Activated naive CD4-positive, alpha-beta T cell treated with anti-CD3 and anti-CD28 coated beads for 36 hours (primary cell): ENCODE data around the gene TXNDC11. TPM values are rescaled to one million over a fixed set of nuclear protein-coding genes. Genes with fewer than 3 reads are reported as not detected.

Experiments used
- CTCF ChIA-PET: fragments of 350-600 bp; sonication (Branson Sonifier 250); formaldehyde crosslinking; loops from one replicate; lab custom pipeline; 2021; ENCODE audit warnings: antibody characterized with exemption; lab: Charles Lee
- DNase-seq: peaks from one replicate; pipeline ENCODE4 v3.0.0-alpha.2; 2020
- H3K27ac Mint-ChIP-seq: one replicate; pipeline ENCODE4 v1.8.0; 2021; ENCODE audit warnings: mild to moderate bottlenecking, mixed read lengths
- H3K27me3 Mint-ChIP-seq: one replicate; pipeline ENCODE4 v1.8.0; 2021; ENCODE audit warnings: low read depth, mixed read lengths
- H3K36me3 Mint-ChIP-seq: one replicate; pipeline ENCODE4 v1.8.0; 2021; ENCODE audit warnings: low read depth, mixed read lengths
- H3K4me1 Mint-ChIP-seq: one replicate; pipeline ENCODE4 v1.8.0; 2021; ENCODE audit warnings: low read depth, mixed read lengths
- H3K4me3 Mint-ChIP-seq: one replicate; pipeline ENCODE4 v1.8.0; 2021; ENCODE audit warnings: mild to moderate bottlenecking, moderate library complexity, mixed read lengths
- H3K9me3 Mint-ChIP-seq: one replicate; pipeline ENCODE4 v1.8.0; 2021; ENCODE audit warnings: mixed read lengths
- intact Hi-C: fragments of 100-400 bp; cut with micrococcal nuclease; formaldehyde crosslinking; loops from one replicate; pipeline ENCODE4 v1.15.1; 2023
- total RNA-seq, 2 experiments: library from RNA; stranded (reverse); gene quantifications; one replicate each; pipeline ENCODE4 v1.2.3, GENCODE V29; 2021

The TXNDC11 gene
- total RNA-seq, 2 experiments from 2014 or later = 24.6 to 25.5 TPM

GRCh38 chr16:11675561-11676511 lies 66.8 kb downstream of the TXNDC11 start:
- Mint-ChIP-seq H3K4me1 (peaks cover 73% of the 10 kb centered on the region), H3K27ac (peak overlapping the region; percentile 53)

GRCh38 chr16:11674818-11675560 lies 67.7 kb downstream of the TXNDC11 start:
- DNase-seq = no peak
- Mint-ChIP-seq H3K27ac (peak overlapping the region; percentile 53), H3K4me3 (no peak overlapping the region), H3K4me1 (peaks cover 73% of the 10 kb centered on the region), H3K36me3 (peaks cover 14% of the 10 kb centered on the region), H3K9me3 (no peaks in the 10 kb centered on the region), H3K27me3 (no peaks in the 10 kb centered on the region)
- CTCF ChIA-PET = interaction anchor here (0.6 to 0.7 kb wide), 2 partner anchors 34 to 88 kb away, joined by 3 to 4 read pairs; partner anchors contain the start of gene LITAF
- intact Hi-C loops = no loop called here

More at GRCh38 chr16:11675561-11676511, 66.8 kb downstream of the TXNDC11 start:
- peak; percentile 33 for DNase-seq
- Mint-ChIP-seq H3K9me3 (no peaks in the 10 kb centered on the region), H3K36me3 (peaks cover 16% of the 10 kb centered on the region), H3K27me3 (no peaks in the 10 kb centered on the region), H3K4me3 (no peak overlapping the region)
- intact Hi-C loops = no loop called here
- CTCF ChIA-PET = interaction anchor here (0.5 to 0.6 kb wide), 2 partner anchors 89 to 113 kb away, joined by 3 to 4 read pairs; partner anchors contain the start of gene LITAF

GRCh38 chr16:11674001-11674817 lies 68.4 kb downstream of the TXNDC11 start:
- intact Hi-C loops = no loop called here
- no peaks in the 10 kb centered on the region for H3K9me3 Mint-ChIP-seq
- H3K27me3 Mint-ChIP-seq = no peaks in the 10 kb centered on the region
- no peak for DNase-seq
- no peak overlapping the region for H3K4me3 Mint-ChIP-seq
- CTCF ChIA-PET = interaction anchor here (0.7 kb wide), 1 partner anchor 34 kb away, joined by 3 read pairs; no protein-coding TSS in a partner anchor
- H3K27ac Mint-ChIP-seq = peak overlapping the region; percentile 63
- peaks cover 9% of the 10 kb centered on the region for H3K36me3 Mint-ChIP-seq
- peaks cover 75% of the 10 kb centered on the region for H3K4me1 Mint-ChIP-seq

GRCh38 chr16:11673091-11674000 lies 69.3 kb downstream of the TXNDC11 start:
- intact Hi-C loops = no loop called here
- no peaks in the 10 kb centered on the region for H3K9me3 Mint-ChIP-seq
- peaks cover 69% of the 10 kb centered on the region for H3K4me1 Mint-ChIP-seq
- no peak for DNase-seq
- CTCF ChIA-PET = no interaction called here
- no peak overlapping the region for H3K4me3 Mint-ChIP-seq
- H3K27ac Mint-ChIP-seq = peak overlapping the region; percentile 83
- H3K36me3 Mint-ChIP-seq = peaks cover 9% of the 10 kb centered on the region
- H3K27me3 Mint-ChIP-seq = no peaks in the 10 kb centered on the region

- intact Hi-C loops = no loop called here
- Mint-ChIP-seq H3K4me3 (no peak overlapping the region), H3K4me1 (peaks cover 60% of the 10 kb centered on the region)
Measured at GRCh38 chr16:11672206-11673090, 70.2 kb downstream of the TXNDC11 start.

GRCh38 chr16:11671676-11672075 lies 71.0 kb downstream of the TXNDC11 start:
- H3K4me3 Mint-ChIP-seq = no peak overlapping the region
- no peaks in the 10 kb centered on the region for H3K9me3 Mint-ChIP-seq
- H3K27ac Mint-ChIP-seq = peak overlapping the region; percentile 83
- CTCF ChIA-PET = interaction anchor here (0.6 to 1.1 kb wide), 2 partner anchors 43 to 100 kb away, joined by 4 to 5 read pairs; no protein-coding TSS in a partner anchor
- H3K27me3 Mint-ChIP-seq = no peaks in the 10 kb centered on the region
- DNase-seq = no peak
- intact Hi-C loops = no loop called here
- H3K36me3 Mint-ChIP-seq = peaks cover 3% of the 10 kb centered on the region
- H3K4me1 Mint-ChIP-seq = peaks cover 60% of the 10 kb centered on the region

More at GRCh38 chr16:11672206-11673090, 70.2 kb downstream of the TXNDC11 start:
- CTCF ChIA-PET = interaction anchor here (0.6 kb wide), 1 partner anchor 67 kb away, joined by 3 read pairs; no protein-coding TSS in a partner anchor
- H3K27me3 Mint-ChIP-seq = no peaks in the 10 kb centered on the region
- H3K27ac Mint-ChIP-seq = peak overlapping the region; percentile 83
- H3K36me3 Mint-ChIP-seq = peaks cover 4% of the 10 kb centered on the region
- peak; percentile 68 for DNase-seq
- H3K9me3 Mint-ChIP-seq = no peaks in the 10 kb centered on the region

GRCh38 chr16:11671271-11671670 lies 71.4 kb downstream of the TXNDC11 start:
- DNase-seq = no peak
- Mint-ChIP-seq H3K27ac (peak overlapping the region; percentile 82), H3K9me3 (no peaks in the 10 kb centered on the region), H3K27me3 (no peaks in the 10 kb centered on the region), H3K4me3 (no peak overlapping the region), H3K36me3 (peaks cover 2% of the 10 kb centered on the region), H3K4me1 (peaks cover 62% of the 10 kb centered on the region)
- intact Hi-C loops = no loop called here
- CTCF ChIA-PET = interaction anchor here (0.6 to 1.1 kb wide), 3 partner anchors 15 to 100 kb away, joined by 4 to 5 read pairs (median 4); no protein-coding TSS in a partner anchor

- H3K27me3 Mint-ChIP-seq = no peaks in the 10 kb centered on the region
- CTCF ChIA-PET = interaction anchor here (0.6 to 1.2 kb wide), 5 partner anchors 14 to 138 kb away, joined by 3 to 4 read pairs (median 4); no protein-coding TSS in a partner anchor
- H3K4me1 Mint-ChIP-seq = peaks cover 65% of the 10 kb centered on the region
Measured at GRCh38 chr16:11670171-11671131, 72.2 kb downstream of the TXNDC11 start.

More at GRCh38 chr16:11670171-11671131, 72.2 kb downstream of the TXNDC11 start:
- peak; percentile 64 for DNase-seq
- H3K9me3 Mint-ChIP-seq = no peaks in the 10 kb centered on the region
- H3K4me3 Mint-ChIP-seq = peak overlapping the region; percentile 72
- H3K36me3 Mint-ChIP-seq = no peaks in the 10 kb centered on the region
- H3K27ac Mint-ChIP-seq = peak overlapping the region; percentile 82
- intact Hi-C loops = loop anchor here (1.0 kb wide), 1 partner anchor 84 kb away; the partner anchor contains the start of gene LITAF
